ENCODE data around the gene C3. TPM values are rescaled to one million over a fixed set of nuclear protein-coding genes. Genes with fewer than 3 reads are reported as not detected.

C3 gene
- total RNA-seq, 1 donor from 2014 or later: 1.5 TPM

- no peak for DNase-seq (ENCODE audit: low spot score)
- Mint-ChIP-seq H3K27me3 (ENCODE audit: insufficient read depth, low read depth) (peaks cover 21% of the 10 kb centered on the region), H3K9me3 (peaks cover 5% of the 10 kb centered on the region), H3K27ac (no peak overlapping the region), H3K4me3 (peak overlapping the region; percentile 52), H3K36me3 (no peaks in the 10 kb centered on the region), H3K4me1 (peaks cover 7% of the 10 kb centered on the region)
- Histone ChIP-seq H3K27ac (no peak overlapping the region), H4K20me1 (ENCODE audit: low read depth) (no peaks in the 10 kb centered on the region), H3K27me3 (no peaks in the 10 kb centered on the region), H2AFZ (replicated peaks) (no peak overlapping the region), H3F3A (ENCODE audit: low read depth) (peaks cover 4% of the 10 kb centered on the region), H3K9ac (no peak overlapping the region), H3K4me1 (no peaks in the 10 kb centered on the region), H3K4me3 (no peak overlapping the region), H3K9me3 (ENCODE audit: low read depth) (no peaks in the 10 kb centered on the region), H3K79me2 (ENCODE audit: low read depth) (no peaks in the 10 kb centered on the region), H3K4me2 (no peak overlapping the region), H3K36me3 (no peaks in the 10 kb centered on the region)
- no peak for TF ChIP-seq EZH2 (IDR thresholded peaks at IDR 0.05)
- no peak for TF ChIP-seq EZH2phosphoT487 (IDR thresholded peaks at IDR 0.05)
- TF ChIP-seq, protein P1, sequence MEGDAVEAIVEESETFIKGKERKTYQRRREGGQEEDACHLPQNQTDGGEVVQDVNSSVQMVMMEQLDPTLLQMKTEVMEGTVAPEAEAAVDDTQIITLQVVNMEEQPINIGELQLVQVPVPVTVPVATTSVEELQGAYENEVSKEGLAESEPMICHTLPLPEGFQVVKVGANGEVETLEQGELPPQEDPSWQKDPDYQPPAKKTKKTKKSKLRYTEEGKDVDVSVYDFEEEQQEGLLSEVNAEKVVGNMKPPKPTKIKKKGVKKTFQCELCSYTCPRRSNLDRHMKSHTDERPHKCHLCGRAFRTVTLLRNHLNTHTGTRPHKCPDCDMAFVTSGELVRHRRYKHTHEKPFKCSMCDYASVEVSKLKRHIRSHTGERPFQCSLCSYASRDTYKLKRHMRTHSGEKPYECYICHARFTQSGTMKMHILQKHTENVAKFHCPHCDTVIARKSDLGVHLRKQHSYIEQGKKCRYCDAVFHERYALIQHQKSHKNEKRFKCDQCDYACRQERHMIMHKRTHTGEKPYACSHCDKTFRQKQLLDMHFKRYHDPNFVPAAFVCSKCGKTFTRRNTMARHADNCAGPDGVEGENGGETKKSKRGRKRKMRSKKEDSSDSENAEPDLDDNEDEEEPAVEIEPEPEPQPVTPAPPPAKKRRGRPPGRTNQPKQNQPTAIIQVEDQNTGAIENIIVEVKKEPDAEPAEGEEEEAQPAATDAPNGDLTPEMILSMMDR (IDR thresholded peaks at IDR 0.05): no peak
These were observed 2.2 kb downstream of the C3 start for GRCh38 chr19:6718111-6718740.

DNA sequence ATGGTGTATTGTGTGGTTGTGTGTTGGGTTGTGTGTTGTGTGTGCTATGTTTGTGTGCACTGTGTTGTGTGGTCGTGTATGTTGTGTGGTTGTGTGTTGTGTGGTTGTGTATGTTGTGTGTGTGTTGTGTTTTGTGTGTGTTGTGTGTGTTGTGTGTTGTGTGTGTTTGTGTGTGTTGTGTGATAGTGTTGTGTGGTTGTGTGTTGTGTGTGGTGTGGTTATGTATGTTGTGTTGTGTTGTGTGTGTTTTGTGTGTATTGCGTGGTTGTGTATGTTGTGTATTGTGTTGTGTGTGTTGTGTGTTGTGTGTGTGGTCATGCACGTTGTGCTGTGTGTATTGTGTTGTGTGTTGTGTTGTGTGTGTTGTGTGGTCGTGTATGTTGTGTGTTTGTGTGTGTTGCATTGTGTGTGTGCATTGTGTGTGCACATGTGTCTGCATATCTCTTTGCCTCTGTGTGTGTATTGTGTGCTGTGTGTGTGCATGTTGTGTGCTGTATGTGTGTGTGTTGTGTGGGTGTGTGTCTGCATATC, 2.9 kb downstream of the C3 start:
- H3K4me3 Mint-ChIP-seq: peak overlapping the region; percentile 52
- no peak for DNase-seq (ENCODE audit: low spot score)
- no peak overlapping the region for H3K4me3 ChIP-seq

GRCh38 chr19:6717036-6717435, 3.4 kb downstream of the C3 start:
- peaks cover 5% of the 10 kb centered on the region for H3K4me1 Mint-ChIP-seq

More for the DNA sequence above, 2.9 kb downstream of the C3 start:
- H3K4me1 Mint-ChIP-seq: peaks cover 5% of the 10 kb centered on the region
- H3K27ac Mint-ChIP-seq: peak overlapping the region; percentile 44
- Histone ChIP-seq H3K27ac (no peak overlapping the region), H4K20me1 (ENCODE audit: low read depth) (no peaks in the 10 kb centered on the region), H3F3A (ENCODE audit: low read depth) (peaks cover 4% of the 10 kb centered on the region), H3K4me2 (no peak overlapping the region), H2AFZ (replicated peaks) (no peak overlapping the region), H3K36me3 (no peaks in the 10 kb centered on the region), H3K9ac (no peak overlapping the region), H3K4me1 (no peaks in the 10 kb centered on the region), H3K9me3 (ENCODE audit: low read depth) (no peaks in the 10 kb centered on the region), H3K79me2 (ENCODE audit: low read depth) (no peaks in the 10 kb centered on the region), H3K27me3 (no peaks in the 10 kb centered on the region)
- peaks cover 22% of the 10 kb centered on the region for H3K27me3 Mint-ChIP-seq (ENCODE audit: insufficient read depth, low read depth)
- peaks cover 7% of the 10 kb centered on the region for H3K9me3 Mint-ChIP-seq
- no peaks in the 10 kb centered on the region for H3K36me3 Mint-ChIP-seq
- TF ChIP-seq, protein P1 (IDR thresholded peaks at IDR 0.05): no peak
- TF ChIP-seq EZH2 (IDR thresholded peaks at IDR 0.05) (no peak), EZH2phosphoT487 (IDR thresholded peaks at IDR 0.05) (no peak)

More at GRCh38 chr19:6717036-6717435, 3.4 kb downstream of the C3 start:
- Histone ChIP-seq H3K9me3 (ENCODE audit: low read depth) (no peaks in the 10 kb centered on the region), H3K4me1 (no peaks in the 10 kb centered on the region), H3K79me2 (ENCODE audit: low read depth) (no peaks in the 10 kb centered on the region), H4K20me1 (ENCODE audit: low read depth) (no peaks in the 10 kb centered on the region), H2AFZ (replicated peaks) (no peak overlapping the region), H3K4me3 (no peak overlapping the region), H3K27ac (no peak overlapping the region), H3K4me2 (no peak overlapping the region), H3F3A (ENCODE audit: low read depth) (peaks cover 4% of the 10 kb centered on the region), H3K9ac (no peak overlapping the region), H3K36me3 (no peaks in the 10 kb centered on the region), H3K27me3 (peaks cover 2% of the 10 kb centered on the region)
- Mint-ChIP-seq H3K4me3 (peak overlapping the region; percentile 52), H3K27ac (no peak overlapping the region), H3K27me3 (ENCODE audit: insufficient read depth, low read depth) (peaks cover 25% of the 10 kb centered on the region), H3K36me3 (no peaks in the 10 kb centered on the region), H3K9me3 (peaks cover 8% of the 10 kb centered on the region)
- DNase-seq (ENCODE audit: low spot score): no peak
- TF ChIP-seq EZH2phosphoT487 (IDR thresholded peaks at IDR 0.05) (no peak), EZH2 (IDR thresholded peaks at IDR 0.05) (no peak)
- TF ChIP-seq, protein P1 (IDR thresholded peaks at IDR 0.05): peak; percentile 9
